Dermis microvascular lymphatic vessel endothelial cell (primary cell): Measurements from ENCODE around the gene CNPY3. TPM values are rescaled to one million over a fixed set of nuclear protein-coding genes. Genes with fewer than 3 reads are reported as not detected.
"Not testable (repeated sequence)": the region's sequence is repeated elsewhere in the genome, so short reads cannot be mapped to it uniquely, and the experiment has no call there.

Source experiments
- DNase-seq, 2 donors: peaks; one replicate each; pipeline versions ENCODE4 v3.0.0 to v3.0.0-alpha.2; 2010; ENCODE audit warnings: low read depth in 2 of 2
- total RNA-seq: library from RNA; depleted of rRNA; stranded (reverse); fragments of >200 nt; gene quantifications from 2 replicates; pipeline ENCODE4 v1.2.1, GENCODE V29; 2014

The CNPY3 gene
- total RNA-seq, 1 donor from 2014 or later, result 15.5 TPM

- DNase-seq, result no peak
These were observed 13.5 kb upstream of the CNPY3 start, which contains the start of gene PTCRA for GRCh38 chr6:42915732-42916131. PTCRA (plus strand) TSS chr6:42916053; CDS start chr6:42916070, 17 bp downstream.

- no peak for DNase-seq
These were observed 13.0 kb upstream of the CNPY3 start for GRCh38 chr6:42916288-42916687.

GRCh38 chr6:42921801-42922200, 7.5 kb upstream of the CNPY3 start:
- no peak for DNase-seq

- DNase-seq, result peak in 1 of 2 donors; percentile 26
These were observed 5.6 kb upstream of the CNPY3 start for GRCh38 chr6:42923666-42924065.

- no peak for DNase-seq
These were observed 3.9 kb upstream of the CNPY3 start for GRCh38 chr6:42925248-42925857.

- peak in 1 of 2 donors; percentile 55 for DNase-seq
These were observed 611 bp downstream of the CNPY3 start for GRCh38 chr6:42929821-42930360.

GRCh38 chr6:42932412-42932811, 3.1 kb downstream of the CNPY3 start:
- no peak for DNase-seq

- no peak for DNase-seq
These were observed 3.9 kb downstream of the CNPY3 start for GRCh38 chr6:42933205-42933604.

GRCh38 chr6:42935322-42935721, 6.0 kb downstream of the CNPY3 start:
- DNase-seq, result peak in 1 of 2 donors; percentile 25

- DNase-seq, result no peak
These were observed 7.1 kb downstream of the CNPY3 start for GRCh38 chr6:42936398-42936797.

- no peak for DNase-seq
These were observed 8.5 kb downstream of the CNPY3 start for GRCh38 chr6:42937548-42938427.

GRCh38 chr6:42938428-42938796, 9.1 kb downstream of the CNPY3 start:
- DNase-seq, result no peak

GRCh38 chr6:42938987-42939809, 9.9 kb downstream of the CNPY3 start:
- no peak for DNase-seq

GRCh38 chr6:42939810-42940167, 10.5 kb downstream of the CNPY3 start:
- no peak for DNase-seq

- DNase-seq, result no peak
These were observed 11.3 kb downstream of the CNPY3 start for GRCh38 chr6:42940493-42941045.

- DNase-seq, result not testable (repeated sequence)
These were observed 12.1 kb downstream of the CNPY3 start for GRCh38 chr6:42941356-42941755.

GRCh38 chr6:42942444-42942843, 13.2 kb downstream of the CNPY3 start:
- DNase-seq, result no peak

GRCh38 chr6:42947950-42948349, 18.7 kb downstream of the CNPY3 start:
- DNase-seq, result no peak

GRCh38 chr6:42952389-42952788, 23.1 kb downstream of the CNPY3 start:
- no peak for DNase-seq

GRCh38 chr6:42954405-42954804, 25.1 kb downstream of the CNPY3 start:
- not testable (repeated sequence) for DNase-seq

GRCh38 chr6:42958125-42958524, 28.8 kb downstream of the CNPY3 start:
- DNase-seq, result no peak

GRCh38 chr6:42959917-42960242, 30.6 kb downstream of the CNPY3 start:
- no peak for DNase-seq
